Measurements from ENCODE around the gene TUBG1. TPM values are rescaled to one million over a fixed set of nuclear protein-coding genes. Genes with fewer than 3 reads are reported as not detected.

The TUBG1 gene
- total and polyA plus RNA-seq, 9 of the 15 experiments (the other 6 are each of a cell fraction or from before 2014, with no cell fraction given) = 33.1 to 147 (median 66.0) TPM

DNA sequence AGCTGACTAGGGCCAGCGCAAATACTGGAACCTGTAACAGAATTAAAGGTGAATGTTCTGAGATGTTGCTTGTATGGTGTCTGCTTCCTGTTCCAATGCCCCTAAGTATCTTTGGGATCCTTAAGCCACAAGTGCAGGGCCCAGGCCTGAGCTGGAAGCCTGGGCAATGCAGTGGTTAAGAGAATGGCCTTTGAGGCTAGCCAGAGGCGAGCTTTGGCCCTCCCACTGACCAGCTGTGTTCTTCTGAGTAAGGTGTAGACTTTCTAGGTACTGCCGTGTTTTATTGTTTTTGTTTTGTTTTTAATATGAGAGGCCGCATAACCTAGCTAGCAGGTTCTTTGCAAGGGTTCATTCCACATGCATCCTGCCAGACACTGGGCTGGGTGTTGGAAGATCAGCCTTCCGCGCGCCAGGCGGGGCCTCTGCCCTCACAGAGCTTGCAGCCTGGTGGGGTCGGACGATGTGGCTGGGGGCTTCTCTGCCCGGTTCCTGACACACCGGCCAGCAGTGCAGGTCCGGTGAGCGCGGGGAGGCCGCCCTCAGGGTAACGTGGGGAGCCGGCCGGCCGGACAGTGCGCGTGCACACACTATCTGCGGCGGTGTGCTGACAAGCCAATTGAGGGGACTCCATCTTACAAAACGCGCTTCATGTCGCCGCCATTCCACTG, 43.1 kb upstream of the TUBG1 start (continued):
- TF ChIP-seq SAFB (IDR thresholded peaks at IDR 0.05; ENCODE audit: borderline replicate concordance, low read depth, low read length) (no peak), CC2D1A (IDR thresholded peaks at IDR 0.05) (no peak), NBN (IDR thresholded peaks at IDR 0.05; ENCODE audit: low read depth) (no peak), CHD2 (IDR thresholded peaks at IDR 0.05; ENCODE audit: low read depth, low read length) (no peak), WHSC1 (IDR thresholded peaks at IDR 0.05; ENCODE audit: low read length) (no peak), ZNF431 (CRISPR knock-in tag; IDR thresholded peaks at IDR 0.05) (no peak), ZFP1 (CRISPR knock-in tag; IDR thresholded peaks at IDR 0.05) (no peak), RB1 (IDR thresholded peaks at IDR 0.05; ENCODE audit: low read depth) (no peak), MAFK (IDR thresholded peaks at IDR 0.05; ENCODE audit: low read length) (no peak), LARP7 (IDR thresholded peaks at IDR 0.05) (no peak), STAT5B (CRISPR knock-in tag; IDR thresholded peaks at IDR 0.05) (no peak), JUNB (CRISPR knock-in tag; conservative IDR thresholded peaks at IDR 0.05) (no peak), XRCC4 (IDR thresholded peaks at IDR 0.05; ENCODE audit: extremely low read depth, insufficient read depth, insufficient read length) (no peak), STAG1 (CRISPR knock-in tag; IDR thresholded peaks at IDR 0.05; ENCODE audit: borderline replicate concordance) (no peak), ZNF232 (CRISPR knock-in tag; IDR thresholded peaks at IDR 0.05) (no peak)
- TF ChIP-seq, protein P1, sequence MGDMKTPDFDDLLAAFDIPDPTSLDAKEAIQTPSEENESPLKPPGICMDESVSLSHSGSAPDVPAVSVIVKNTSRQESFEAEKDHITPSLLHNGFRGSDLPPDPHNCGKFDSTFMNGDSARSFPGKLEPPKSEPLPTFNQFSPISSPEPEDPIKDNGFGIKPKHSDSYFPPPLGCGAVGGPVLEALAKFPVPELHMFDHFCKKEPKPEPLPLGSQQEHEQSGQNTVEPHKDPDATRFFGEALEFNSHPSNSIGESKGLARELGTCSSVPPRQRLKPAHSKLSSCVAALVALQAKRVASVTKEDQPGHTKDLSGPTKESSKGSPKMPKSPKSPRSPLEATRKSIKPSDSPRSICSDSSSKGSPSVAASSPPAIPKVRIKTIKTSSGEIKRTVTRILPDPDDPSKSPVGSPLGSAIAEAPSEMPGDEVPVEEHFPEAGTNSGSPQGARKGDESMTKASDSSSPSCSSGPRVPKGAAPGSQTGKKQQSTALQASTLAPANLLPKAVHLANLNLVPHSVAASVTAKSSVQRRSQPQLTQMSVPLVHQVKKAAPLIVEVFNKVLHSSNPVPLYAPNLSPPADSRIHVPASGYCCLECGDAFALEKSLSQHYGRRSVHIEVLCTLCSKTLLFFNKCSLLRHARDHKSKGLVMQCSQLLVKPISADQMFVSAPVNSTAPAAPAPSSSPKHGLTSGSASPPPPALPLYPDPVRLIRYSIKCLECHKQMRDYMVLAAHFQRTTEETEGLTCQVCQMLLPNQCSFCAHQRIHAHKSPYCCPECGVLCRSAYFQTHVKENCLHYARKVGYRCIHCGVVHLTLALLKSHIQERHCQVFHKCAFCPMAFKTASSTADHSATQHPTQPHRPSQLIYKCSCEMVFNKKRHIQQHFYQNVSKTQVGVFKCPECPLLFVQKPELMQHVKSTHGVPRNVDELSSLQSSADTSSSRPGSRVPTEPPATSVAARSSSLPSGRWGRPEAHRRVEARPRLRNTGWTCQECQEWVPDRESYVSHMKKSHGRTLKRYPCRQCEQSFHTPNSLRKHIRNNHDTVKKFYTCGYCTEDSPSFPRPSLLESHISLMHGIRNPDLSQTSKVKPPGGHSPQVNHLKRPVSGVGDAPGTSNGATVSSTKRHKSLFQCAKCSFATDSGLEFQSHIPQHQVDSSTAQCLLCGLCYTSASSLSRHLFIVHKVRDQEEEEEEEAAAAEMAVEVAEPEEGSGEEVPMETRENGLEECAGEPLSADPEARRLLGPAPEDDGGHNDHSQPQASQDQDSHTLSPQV (IDR thresholded peaks at IDR 0.05) = no peak; the same call in none of the 2 replicates
- TF ChIP-seq, protein P2, sequence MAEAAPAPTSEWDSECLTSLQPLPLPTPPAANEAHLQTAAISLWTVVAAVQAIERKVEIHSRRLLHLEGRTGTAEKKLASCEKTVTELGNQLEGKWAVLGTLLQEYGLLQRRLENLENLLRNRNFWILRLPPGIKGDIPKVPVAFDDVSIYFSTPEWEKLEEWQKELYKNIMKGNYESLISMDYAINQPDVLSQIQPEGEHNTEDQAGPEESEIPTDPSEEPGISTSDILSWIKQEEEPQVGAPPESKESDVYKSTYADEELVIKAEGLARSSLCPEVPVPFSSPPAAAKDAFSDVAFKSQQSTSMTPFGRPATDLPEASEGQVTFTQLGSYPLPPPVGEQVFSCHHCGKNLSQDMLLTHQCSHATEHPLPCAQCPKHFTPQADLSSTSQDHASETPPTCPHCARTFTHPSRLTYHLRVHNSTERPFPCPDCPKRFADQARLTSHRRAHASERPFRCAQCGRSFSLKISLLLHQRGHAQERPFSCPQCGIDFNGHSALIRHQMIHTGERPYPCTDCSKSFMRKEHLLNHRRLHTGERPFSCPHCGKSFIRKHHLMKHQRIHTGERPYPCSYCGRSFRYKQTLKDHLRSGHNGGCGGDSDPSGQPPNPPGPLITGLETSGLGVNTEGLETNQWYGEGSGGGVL (CRISPR knock-in tag; IDR thresholded peaks at IDR 0.05) = no peak
- TF ChIP-seq, protein P3, sequence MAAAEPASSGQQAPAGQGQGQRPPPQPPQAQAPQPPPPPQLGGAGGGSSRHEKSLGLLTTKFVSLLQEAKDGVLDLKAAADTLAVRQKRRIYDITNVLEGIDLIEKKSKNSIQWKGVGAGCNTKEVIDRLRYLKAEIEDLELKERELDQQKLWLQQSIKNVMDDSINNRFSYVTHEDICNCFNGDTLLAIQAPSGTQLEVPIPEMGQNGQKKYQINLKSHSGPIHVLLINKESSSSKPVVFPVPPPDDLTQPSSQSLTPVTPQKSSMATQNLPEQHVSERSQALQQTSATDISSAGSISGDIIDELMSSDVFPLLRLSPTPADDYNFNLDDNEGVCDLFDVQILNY (CRISPR knock-in tag; IDR thresholded peaks at IDR 0.05) = no peak
- TF ChIP-seq, protein P4, sequence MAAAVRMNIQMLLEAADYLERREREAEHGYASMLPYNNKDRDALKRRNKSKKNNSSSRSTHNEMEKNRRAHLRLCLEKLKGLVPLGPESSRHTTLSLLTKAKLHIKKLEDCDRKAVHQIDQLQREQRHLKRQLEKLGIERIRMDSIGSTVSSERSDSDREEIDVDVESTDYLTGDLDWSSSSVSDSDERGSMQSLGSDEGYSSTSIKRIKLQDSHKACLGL (CRISPR knock-in tag; IDR thresholded peaks at IDR 0.05; ENCODE audit: borderline replicate concordance, poor library complexity, severe bottlenecking) = no peak
- TF ChIP-seq, protein P5, sequence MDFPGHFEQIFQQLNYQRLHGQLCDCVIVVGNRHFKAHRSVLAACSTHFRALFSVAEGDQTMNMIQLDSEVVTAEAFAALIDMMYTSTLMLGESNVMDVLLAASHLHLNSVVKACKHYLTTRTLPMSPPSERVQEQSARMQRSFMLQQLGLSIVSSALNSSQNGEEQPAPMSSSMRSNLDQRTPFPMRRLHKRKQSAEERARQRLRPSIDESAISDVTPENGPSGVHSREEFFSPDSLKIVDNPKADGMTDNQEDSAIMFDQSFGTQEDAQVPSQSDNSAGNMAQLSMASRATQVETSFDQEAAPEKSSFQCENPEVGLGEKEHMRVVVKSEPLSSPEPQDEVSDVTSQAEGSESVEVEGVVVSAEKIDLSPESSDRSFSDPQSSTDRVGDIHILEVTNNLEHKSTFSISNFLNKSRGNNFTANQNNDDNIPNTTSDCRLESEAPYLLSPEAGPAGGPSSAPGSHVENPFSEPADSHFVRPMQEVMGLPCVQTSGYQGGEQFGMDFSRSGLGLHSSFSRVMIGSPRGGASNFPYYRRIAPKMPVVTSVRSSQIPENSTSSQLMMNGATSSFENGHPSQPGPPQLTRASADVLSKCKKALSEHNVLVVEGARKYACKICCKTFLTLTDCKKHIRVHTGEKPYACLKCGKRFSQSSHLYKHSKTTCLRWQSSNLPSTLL (IDR thresholded peaks at IDR 0.05) = no peak
